OCI-LY7 (cell line): ENCODE measurements around the gene CA11.

Experiments used
- CTCF ChIP-seq: fragments of 200-600 bp; sonication (generic); conservative IDR thresholded peaks from 2 replicates; pipeline ENCODE4 v1.5.1; 2014; ENCODE audit warnings: mild to moderate bottlenecking, antibody characterized with exemption, low read length, moderate library complexity, mixed read lengths
- EZH2phosphoT487 ChIP-seq: fragments of 200-600 bp; sonication (generic); IDR thresholded peaks from 2 replicates; pipeline ENCODE4 v1.6.1; 2018; ENCODE audit warnings: low read depth, borderline replicate concordance, mild to moderate bottlenecking, mixed run types, antibody characterized with exemption, low read length, moderate library complexity, mixed read lengths

GRCh38 chr19:48608798-48609263, 37.2 kb downstream of the CA11 start:
- TF ChIP-seq CTCF (peak; percentile 78), EZH2phosphoT487 (no peak)
